Effector memory CD8-positive, alpha-beta T cell (primary cell): ENCODE results near the gene LRP11.
"Not testable (repeated sequence)": the region's sequence is repeated elsewhere in the genome, so short reads cannot be mapped to it uniquely, and the experiment has no call there.

ENCODE experiments used
- ATAC-seq: fragments of 150-1000 bp; cut with Tn5 transposase; replicated peaks from 2 replicates; pipeline ENCODE4 v1.10.0; 2021; ENCODE audit warnings: mild to moderate bottlenecking, moderate library complexity
- DNase-seq, 3 experiments: peaks; one replicate each; pipeline ENCODE4 v3.0.0; 2021
- H3K27ac Mint-ChIP-seq, 2 donors: one replicate each; pipeline ENCODE4 v1.8.0; 2022; ENCODE audit warnings: mild to moderate bottlenecking in 2 of 2, mixed read lengths in 2 of 2, moderate library complexity in 2 of 2
- H3K27me3 Mint-ChIP-seq, 2 donors: one replicate each; pipeline ENCODE4 v1.8.0; 2022; ENCODE audit warnings: mixed read lengths in 2 of 2
- H3K36me3 Mint-ChIP-seq: one replicate; pipeline ENCODE4 v1.8.0; 2022; ENCODE audit warnings: mild to moderate bottlenecking, moderate library complexity, mixed read lengths; ENCODE audit not compliant: insufficient read depth
- H3K4me1 Mint-ChIP-seq, 2 donors: one replicate each; pipeline ENCODE4 v1.8.0; 2022; ENCODE audit warnings: low read depth in 2 of 2, mixed read lengths in 2 of 2
- H3K4me3 Mint-ChIP-seq, 2 donors: one replicate each; pipeline ENCODE4 v1.8.0; 2022; ENCODE audit warnings: mild to moderate bottlenecking in 2 of 2, mixed read lengths in 2 of 2, moderate library complexity in 2 of 2
- H3K9me3 Mint-ChIP-seq, 2 donors: one replicate each; pipeline ENCODE4 v1.8.0; 2022; ENCODE audit warnings: mixed read lengths in 2 of 2

Gene LRP11

DNA sequence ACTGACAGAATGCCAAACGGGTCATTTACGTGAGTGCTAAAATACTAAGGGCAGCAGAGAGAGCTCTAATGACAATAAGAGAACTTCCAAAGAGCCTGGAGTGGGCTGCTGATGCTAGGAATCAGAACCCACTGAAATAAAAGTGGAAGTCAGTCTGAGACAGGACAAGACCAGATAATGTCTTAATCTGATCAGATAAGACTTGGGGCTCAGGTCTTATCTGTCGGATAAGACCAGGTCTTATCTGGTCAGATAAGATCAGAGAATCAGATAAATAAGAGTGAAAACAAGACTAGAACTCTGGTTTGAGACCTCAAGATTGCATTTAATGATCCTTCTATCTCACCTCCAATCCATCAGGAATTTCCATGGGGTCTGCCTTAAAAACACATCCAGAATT lies 18.6 kb downstream of the LRP11 start:
- ATAC-seq = no peak
- Mint-ChIP-seq H3K9me3 (no peaks in the 10 kb centered on the region), H3K36me3 (no peaks in the 10 kb centered on the region)

DNA sequence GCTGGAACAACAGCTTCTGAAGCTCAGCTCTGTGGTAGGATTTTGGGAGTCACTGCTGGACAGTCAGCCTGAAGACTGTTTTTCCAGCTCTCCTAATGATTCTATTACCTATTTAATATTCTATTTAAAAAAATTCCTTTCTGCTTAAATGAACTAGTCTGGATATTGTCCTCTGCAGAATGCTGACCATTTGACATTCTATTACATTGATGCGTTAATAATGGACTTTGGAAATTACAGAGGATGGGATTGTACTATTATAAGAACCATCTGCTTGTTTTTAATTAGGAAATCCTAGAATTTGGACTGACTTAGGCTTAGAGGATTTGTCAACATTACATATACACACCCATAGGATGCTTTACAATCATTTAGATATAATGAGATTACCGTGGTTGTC lies 19.7 kb downstream of the LRP11 start:
- Mint-ChIP-seq H3K27me3 (peaks cover 0 to 36% of the 10 kb centered on the region in 2 donors), H3K4me1 (no peaks in the 10 kb centered on the region), H3K36me3 (no peaks in the 10 kb centered on the region), H3K4me3 (no peak overlapping the region), H3K27ac (no peak overlapping the region), H3K9me3 (no peaks in the 10 kb centered on the region)
- DNase-seq (no peak), ATAC-seq (no peak)

More for the DNA sequence above, 18.6 kb downstream of the LRP11 start:
- no peak for DNase-seq
- Mint-ChIP-seq H3K27me3 (peaks cover 0 to 42% of the 10 kb centered on the region in 2 donors), H3K4me1 (no peaks in the 10 kb centered on the region), H3K27ac (no peak overlapping the region), H3K4me3 (no peak overlapping the region)

GRCh38 chr6:149844036-149844435 lies 20.1 kb downstream of the LRP11 start:
- not testable (repeated sequence) for H3K4me1 Mint-ChIP-seq, H3K9me3 Mint-ChIP-seq, ATAC-seq, H3K4me3 Mint-ChIP-seq, H3K36me3 Mint-ChIP-seq, H3K27ac Mint-ChIP-seq, DNase-seq
- H3K27me3 Mint-ChIP-seq = peaks cover 3 to 39% of the 10 kb centered on the region in 2 donors

DNA sequence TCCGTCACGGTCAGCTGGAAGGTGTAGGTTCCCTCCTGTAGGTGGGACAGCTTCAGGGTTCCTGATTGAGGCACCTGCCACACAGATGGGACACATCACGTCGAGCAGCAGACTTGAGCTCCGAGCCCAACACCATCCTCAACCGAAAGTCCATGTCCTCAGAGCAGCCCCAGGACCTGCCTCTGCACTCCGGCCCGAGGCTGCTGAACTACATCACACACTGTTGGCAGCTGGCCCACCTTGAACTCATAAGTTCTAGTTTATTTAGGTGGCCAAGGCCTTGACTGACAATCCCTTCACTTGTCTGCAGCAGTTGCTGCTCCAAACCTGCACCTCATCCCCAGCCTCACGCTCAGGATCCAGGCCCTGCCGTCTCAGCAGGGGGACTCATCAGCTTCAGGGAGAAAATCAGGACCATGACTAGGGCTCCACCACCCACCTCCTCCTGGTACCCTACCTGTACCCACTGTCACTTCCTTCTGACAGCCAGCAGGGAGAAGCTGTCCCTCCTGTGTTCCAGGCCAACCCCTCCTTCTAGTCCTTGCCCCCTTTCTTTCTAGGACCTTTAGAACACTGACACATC lies 21.0 kb downstream of the LRP11 start:
- no peak for DNase-seq
- H3K9me3 Mint-ChIP-seq = no peaks in the 10 kb centered on the region
- no peak overlapping the region for H3K4me3 Mint-ChIP-seq
- H3K36me3 Mint-ChIP-seq = no peaks in the 10 kb centered on the region
- no peak overlapping the region for H3K27ac Mint-ChIP-seq
- peaks cover 6 to 43% of the 10 kb centered on the region in 2 donors for H3K27me3 Mint-ChIP-seq
- no peaks in the 10 kb centered on the region for H3K4me1 Mint-ChIP-seq
- no peak for ATAC-seq

- no peaks in the 10 kb centered on the region for H3K36me3 Mint-ChIP-seq
- ATAC-seq (no peak), DNase-seq (no peak)
- H3K27ac Mint-ChIP-seq = no peak overlapping the region
- H3K4me3 Mint-ChIP-seq = no peak overlapping the region
- H3K4me1 Mint-ChIP-seq = no peaks in the 10 kb centered on the region
- H3K9me3 Mint-ChIP-seq = no peaks in the 10 kb centered on the region
- peaks cover 6 to 43% of the 10 kb centered on the region in 2 donors for H3K27me3 Mint-ChIP-seq
Measured at GRCh38 chr6:149842331-149842730, 21.8 kb downstream of the LRP11 start.

DNA sequence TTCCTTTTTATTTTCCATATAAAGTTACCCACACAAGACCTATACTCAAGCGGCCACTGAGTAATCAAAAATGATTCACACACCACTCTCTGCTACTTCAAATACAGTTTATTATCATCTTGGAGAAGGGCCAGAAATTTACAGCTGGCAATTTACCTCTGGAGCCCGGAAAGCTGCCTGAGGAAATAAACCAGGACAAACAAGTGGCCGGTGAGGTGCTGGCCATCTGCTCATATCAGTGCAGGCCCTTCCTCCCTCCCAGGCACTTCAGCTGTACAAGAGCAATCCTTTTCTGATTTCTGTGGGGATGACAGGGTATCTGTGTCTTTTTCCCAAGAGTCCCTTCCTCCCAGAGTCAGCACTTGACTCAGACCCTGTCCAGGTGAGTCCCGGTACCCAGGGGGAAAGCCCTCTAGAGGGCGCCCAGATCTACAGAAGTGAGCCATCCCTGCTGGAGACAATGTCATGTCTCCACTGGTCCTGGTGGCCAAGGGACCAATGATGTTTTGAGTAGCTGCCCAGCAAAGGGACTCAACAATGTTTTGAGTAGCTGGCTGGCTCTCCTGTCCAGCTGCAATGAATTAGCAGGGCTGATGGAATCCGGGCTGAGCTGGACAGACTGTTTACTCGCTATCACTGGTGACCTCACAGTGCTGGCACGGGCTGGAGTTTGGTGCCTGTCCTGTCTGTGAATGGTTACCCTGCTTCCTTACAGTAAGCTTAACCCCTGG lies 23.6 kb downstream of the LRP11 start:
- H3K27ac Mint-ChIP-seq = no peak overlapping the region

GRCh38 chr6:149834513-149835481 lies 29.4 kb downstream of the LRP11 start:
- Mint-ChIP-seq H3K27me3 (peaks cover 6 to 9% of the 10 kb centered on the region in 2 donors), H3K4me1 (peaks cover 1 to 4% of the 10 kb centered on the region in 2 donors), H3K9me3 (no peaks in the 10 kb centered on the region), H3K27ac (no peak overlapping the region), H3K36me3 (no peaks in the 10 kb centered on the region), H3K4me3 (no peak overlapping the region)
- ATAC-seq = peak; percentile 83
- DNase-seq = peak; percentile 73 to 83 (median 78)

More for the DNA sequence above, 23.6 kb downstream of the LRP11 start:
- DNase-seq (peak; percentile 9 to 23 (median 9)), ATAC-seq (no peak)
- Mint-ChIP-seq H3K4me1 (no peaks in the 10 kb centered on the region), H3K27me3 (peaks cover 6 to 34% of the 10 kb centered on the region in 2 donors), H3K36me3 (no peaks in the 10 kb centered on the region), H3K4me3 (no peak overlapping the region), H3K9me3 (no peaks in the 10 kb centered on the region)

- Mint-ChIP-seq H3K4me1 (peaks cover 1 to 4% of the 10 kb centered on the region in 2 donors), H3K27ac (no peak overlapping the region), H3K9me3 (no peaks in the 10 kb centered on the region), H3K4me3 (no peak overlapping the region), H3K27me3 (peaks cover 0 to under 1% of the 10 kb centered on the region in 2 donors), H3K36me3 (no peaks in the 10 kb centered on the region)
- DNase-seq (no peak), ATAC-seq (no peak)
Measured at GRCh38 chr6:149833651-149834050, 30.5 kb downstream of the LRP11 start.

DNA sequence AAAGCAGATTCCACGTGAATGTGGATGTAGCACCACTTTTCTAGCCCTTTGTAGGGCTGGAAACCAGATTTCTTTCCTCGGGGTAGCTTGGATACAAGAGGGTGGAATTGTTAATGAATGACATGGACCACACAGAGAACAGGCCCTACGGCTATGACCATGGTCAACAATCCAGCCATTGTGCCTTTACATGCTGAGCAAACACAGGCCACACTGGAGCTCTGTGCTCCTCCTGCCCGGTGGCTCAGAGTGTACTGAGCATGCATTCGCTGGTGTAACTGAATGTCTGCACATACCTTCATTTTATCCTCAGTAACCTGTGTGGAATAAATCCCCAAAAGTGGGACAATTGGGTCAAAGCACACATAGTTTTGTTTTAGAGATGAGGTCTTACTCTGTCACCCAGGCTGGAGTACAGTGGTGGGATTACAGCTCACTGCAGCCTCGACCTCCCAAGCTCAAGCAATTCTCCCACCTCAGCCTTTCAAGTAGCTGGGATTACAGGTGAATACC lies 32.8 kb downstream of the LRP11 start:
- Mint-ChIP-seq H3K27me3 (no peaks in the 10 kb centered on the region), H3K4me1 (peaks cover 1 to 4% of the 10 kb centered on the region in 2 donors), H3K27ac (no peak overlapping the region), H3K9me3 (no peaks in the 10 kb centered on the region), H3K36me3 (no peaks in the 10 kb centered on the region), H3K4me3 (no peak overlapping the region)
- ATAC-seq = no peak
- no peak for DNase-seq

- H3K9me3 Mint-ChIP-seq = no peaks in the 10 kb centered on the region
- no peak for DNase-seq
- ATAC-seq = no peak
- no peak overlapping the region for H3K27ac Mint-ChIP-seq
- H3K4me1 Mint-ChIP-seq = peaks cover 1 to 4% of the 10 kb centered on the region in 2 donors
- no peak overlapping the region for H3K4me3 Mint-ChIP-seq
- H3K36me3 Mint-ChIP-seq = no peaks in the 10 kb centered on the region
- H3K27me3 Mint-ChIP-seq = no peaks in the 10 kb centered on the region
Measured at GRCh38 chr6:149830731-149831307, 33.3 kb downstream of the LRP11 start.

- Mint-ChIP-seq H3K9me3 (no peaks in the 10 kb centered on the region), H3K4me3 (no peak overlapping the region), H3K27me3 (peaks cover 0 to 14% of the 10 kb centered on the region in 2 donors), H3K36me3 (peaks cover 3% of the 10 kb centered on the region), H3K4me1 (no peaks in the 10 kb centered on the region), H3K27ac (no peak overlapping the region)
- no peak for ATAC-seq
- DNase-seq = no peak
Measured at GRCh38 chr6:149825292-149825691, 38.9 kb downstream of the LRP11 start.

GRCh38 chr6:149823013-149823412 lies 41.1 kb downstream of the LRP11 start:
- ATAC-seq (no peak), DNase-seq (no peak)
- Mint-ChIP-seq H3K27me3 (peaks cover 0 to 14% of the 10 kb centered on the region in 2 donors), H3K4me1 (no peaks in the 10 kb centered on the region), H3K27ac (peak overlapping the region in 1 of 2 donors; percentile 5), H3K4me3 (no peak overlapping the region), H3K9me3 (no peaks in the 10 kb centered on the region), H3K36me3 (peaks cover 3% of the 10 kb centered on the region)

DNA sequence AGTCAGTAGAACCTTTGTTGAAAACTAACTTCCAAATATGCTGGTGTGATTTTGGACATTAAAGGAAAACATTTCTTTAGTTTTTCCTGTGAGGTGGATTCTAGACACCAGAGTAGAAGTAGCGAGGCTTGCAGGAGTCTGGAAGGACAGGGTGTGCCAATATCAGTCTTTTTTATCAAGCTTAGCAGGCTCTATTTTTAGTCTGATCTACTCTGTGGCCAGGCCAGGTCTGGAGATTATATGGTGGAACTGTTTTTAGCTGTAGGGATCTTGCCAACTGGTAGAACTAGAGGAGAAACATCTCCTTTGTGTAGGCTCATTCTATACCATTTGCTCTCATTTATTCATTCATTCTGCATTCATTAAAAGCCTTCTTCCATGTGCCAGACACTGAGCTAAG lies 42.7 kb downstream of the LRP11 start:
- Mint-ChIP-seq H3K4me1 (no peaks in the 10 kb centered on the region), H3K36me3 (peaks cover 3% of the 10 kb centered on the region), H3K9me3 (no peaks in the 10 kb centered on the region), H3K4me3 (no peak overlapping the region), H3K27ac (no peak overlapping the region), H3K27me3 (peaks cover 0 to 14% of the 10 kb centered on the region in 2 donors)
- DNase-seq (no peak), ATAC-seq (no peak)
